Transverse colon (tissue), 4 donors: ENCODE results near the gene COMTD1.

ENCODE experiments used
- EP300 ChIP-seq: sonication (generic); formaldehyde crosslinking; IDR thresholded peaks from one replicate; pipeline ENCODE4 v1.6.1; 2017; ENCODE audit warnings: antibody characterized with exemption, low read depth
- POLR2A ChIP-seq: fragments of 450-650 bp; IDR thresholded peaks from one replicate; pipeline ENCODE4 v1.6.1; 2016; ENCODE audit warnings: antibody characterized with exemption, mild to moderate bottlenecking, moderate library complexity
- POLR2AphosphoS5 ChIP-seq, 3 donors: sonication (generic); formaldehyde crosslinking; IDR thresholded peaks; one replicate each; pipeline ENCODE4 v1.6.1; 2016; ENCODE audit warnings: antibody characterized with exemption in 3 of 3
- TF ChIP-seq, protein P1 (sequence below), 5 experiments: fragments of 200-600 bp in 3 of 5; fragments of 450-650 bp in 2 of 5; sonication (generic) in 3 of 5; IDR thresholded peaks; 1 replicate in 2 of 5; 2 replicates in 3 of 5; pipeline ENCODE4 v1.5.1; 2016 to 2017; ENCODE audit warnings: antibody characterized with exemption in 5 of 5, inconsistent platforms in 3 of 5, mild to moderate bottlenecking in 2 of 5, moderate library complexity in 1 of 5

DNA sequence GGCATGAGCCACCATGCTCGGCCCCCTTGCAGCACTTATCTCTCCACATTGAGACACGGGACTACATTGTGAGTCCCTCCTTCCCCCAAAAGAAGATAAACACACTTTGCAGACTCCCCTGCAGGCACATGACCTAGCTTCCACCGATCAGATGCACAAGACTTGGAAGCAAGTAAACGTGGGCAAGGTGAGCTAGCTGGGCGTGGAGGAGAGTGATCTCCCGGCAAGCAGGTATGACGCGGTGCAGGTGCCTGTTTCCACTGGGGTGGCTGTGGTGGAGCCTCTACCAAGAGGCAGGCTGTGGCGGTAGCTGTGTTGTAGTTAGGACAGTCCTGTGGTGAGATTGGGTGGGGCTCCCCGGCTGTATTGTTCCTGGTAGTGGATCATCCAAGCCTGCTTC lies 7.7 kb upstream of the COMTD1 start:
- TF ChIP-seq, protein P1, sequence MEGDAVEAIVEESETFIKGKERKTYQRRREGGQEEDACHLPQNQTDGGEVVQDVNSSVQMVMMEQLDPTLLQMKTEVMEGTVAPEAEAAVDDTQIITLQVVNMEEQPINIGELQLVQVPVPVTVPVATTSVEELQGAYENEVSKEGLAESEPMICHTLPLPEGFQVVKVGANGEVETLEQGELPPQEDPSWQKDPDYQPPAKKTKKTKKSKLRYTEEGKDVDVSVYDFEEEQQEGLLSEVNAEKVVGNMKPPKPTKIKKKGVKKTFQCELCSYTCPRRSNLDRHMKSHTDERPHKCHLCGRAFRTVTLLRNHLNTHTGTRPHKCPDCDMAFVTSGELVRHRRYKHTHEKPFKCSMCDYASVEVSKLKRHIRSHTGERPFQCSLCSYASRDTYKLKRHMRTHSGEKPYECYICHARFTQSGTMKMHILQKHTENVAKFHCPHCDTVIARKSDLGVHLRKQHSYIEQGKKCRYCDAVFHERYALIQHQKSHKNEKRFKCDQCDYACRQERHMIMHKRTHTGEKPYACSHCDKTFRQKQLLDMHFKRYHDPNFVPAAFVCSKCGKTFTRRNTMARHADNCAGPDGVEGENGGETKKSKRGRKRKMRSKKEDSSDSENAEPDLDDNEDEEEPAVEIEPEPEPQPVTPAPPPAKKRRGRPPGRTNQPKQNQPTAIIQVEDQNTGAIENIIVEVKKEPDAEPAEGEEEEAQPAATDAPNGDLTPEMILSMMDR (IDR thresholded peaks at IDR 0.05), result no peak
- TF ChIP-seq POLR2A (no peak), POLR2AphosphoS5 (IDR thresholded peaks at IDR 0.05) (no peak), EP300 (no peak)
